ENCODE data around the gene CA6.

CA6 gene

DNA sequence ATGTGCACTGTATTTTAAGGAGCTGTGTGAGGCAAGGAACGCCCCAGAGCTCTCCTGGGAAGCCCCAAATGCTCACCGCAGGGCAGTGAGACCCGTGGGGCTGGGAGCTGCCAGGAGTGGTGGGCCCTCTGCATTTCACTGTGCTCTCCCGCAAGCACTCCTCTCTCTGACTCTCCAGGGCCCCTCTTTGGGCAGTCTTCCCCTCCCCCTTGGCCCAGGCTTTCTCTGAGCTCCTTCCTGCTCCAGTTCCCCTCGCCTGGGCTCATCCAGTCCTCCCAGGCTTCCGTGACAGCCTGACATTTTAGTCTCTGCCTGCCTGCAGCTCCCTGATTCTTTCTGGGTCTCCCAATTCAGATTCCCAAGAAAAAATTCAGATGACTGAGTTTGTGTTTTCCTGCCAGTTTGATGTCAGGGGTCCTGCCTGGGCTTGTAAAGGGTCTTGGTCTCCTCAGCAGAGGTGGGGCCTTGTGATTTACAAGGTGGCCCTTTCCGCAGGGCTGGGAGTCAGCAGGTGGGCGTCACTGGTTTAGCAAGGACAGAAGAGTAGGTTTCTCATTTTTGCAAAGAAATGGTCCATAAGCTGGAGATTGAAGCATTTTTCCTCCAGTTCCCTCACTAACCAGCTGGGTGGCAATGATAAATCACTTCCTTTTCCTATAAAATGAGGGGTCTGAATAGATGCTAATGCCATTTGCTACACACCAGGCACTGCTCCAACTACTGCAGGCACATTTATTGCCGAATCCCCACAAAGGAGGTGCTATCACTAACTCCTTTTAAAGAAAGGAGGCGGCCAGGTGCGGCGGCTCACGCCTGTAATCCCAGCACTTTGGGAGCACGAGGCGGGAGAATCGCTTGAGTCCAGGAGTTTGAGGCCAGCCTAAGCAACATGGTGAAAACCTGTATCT, 1.9 kb upstream of the CA6 start:
- POLR2A ChIA-PET = interaction anchor here (0.6 kb wide), 1 partner anchor 66 kb away, joined by 3 read pairs; no protein-coding TSS in a partner anchor
- CTCF ChIA-PET = interaction anchor here (0.6 to 2.9 kb wide), 4 partner anchors 11 to 61 kb away, joined by 3 to 9 read pairs (median 6); no protein-coding TSS in a partner anchor
- DNase-seq (ENCODE audit: extremely low spot score) = no peak
- TF ChIP-seq FOXM1 (IDR thresholded peaks at IDR 0.05; ENCODE audit: borderline replicate concordance) = no peak
- no peak for TF ChIP-seq ZNF384 (IDR thresholded peaks at IDR 0.05)
- no peak for TF ChIP-seq NFRKB (IDR thresholded peaks at IDR 0.05)
- TF ChIP-seq FOXK2 (IDR thresholded peaks at IDR 0.05) = no peak
- TF ChIP-seq HDGF (IDR thresholded peaks at IDR 0.05; ENCODE audit: borderline replicate concordance) = no peak
- TF ChIP-seq, protein P1, sequence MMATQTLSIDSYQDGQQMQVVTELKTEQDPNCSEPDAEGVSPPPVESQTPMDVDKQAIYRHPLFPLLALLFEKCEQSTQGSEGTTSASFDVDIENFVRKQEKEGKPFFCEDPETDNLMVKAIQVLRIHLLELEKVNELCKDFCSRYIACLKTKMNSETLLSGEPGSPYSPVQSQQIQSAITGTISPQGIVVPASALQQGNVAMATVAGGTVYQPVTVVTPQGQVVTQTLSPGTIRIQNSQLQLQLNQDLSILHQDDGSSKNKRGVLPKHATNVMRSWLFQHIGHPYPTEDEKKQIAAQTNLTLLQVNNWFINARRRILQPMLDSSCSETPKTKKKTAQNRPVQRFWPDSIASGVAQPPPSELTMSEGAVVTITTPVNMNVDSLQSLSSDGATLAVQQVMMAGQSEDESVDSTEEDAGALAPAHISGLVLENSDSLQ (IDR thresholded peaks at IDR 0.05) = no peak
- TF ChIP-seq CTBP1 (IDR thresholded peaks at IDR 0.05; ENCODE audit: borderline replicate concordance) = no peak
- TF ChIP-seq SP1 (IDR thresholded peaks at IDR 0.05) = no peak
- TF ChIP-seq LEF1 (IDR thresholded peaks at IDR 0.05; ENCODE audit: borderline replicate concordance) = no peak
- no peak for TF ChIP-seq BHLHE40 (IDR thresholded peaks at IDR 0.05; ENCODE audit: borderline replicate concordance)
- no peak for TF ChIP-seq L3MBTL2 (conservative IDR thresholded peaks at IDR 0.05)
- TF ChIP-seq SUZ12 (IDR thresholded peaks at IDR 0.05) = no peak
- TF ChIP-seq TARDBP (IDR thresholded peaks at IDR 0.05) = no peak
- TF ChIP-seq ELF4 (IDR thresholded peaks at IDR 0.05) = no peak
- no peak for TF ChIP-seq FOXA1 (IDR thresholded peaks at IDR 0.05)

DNA sequence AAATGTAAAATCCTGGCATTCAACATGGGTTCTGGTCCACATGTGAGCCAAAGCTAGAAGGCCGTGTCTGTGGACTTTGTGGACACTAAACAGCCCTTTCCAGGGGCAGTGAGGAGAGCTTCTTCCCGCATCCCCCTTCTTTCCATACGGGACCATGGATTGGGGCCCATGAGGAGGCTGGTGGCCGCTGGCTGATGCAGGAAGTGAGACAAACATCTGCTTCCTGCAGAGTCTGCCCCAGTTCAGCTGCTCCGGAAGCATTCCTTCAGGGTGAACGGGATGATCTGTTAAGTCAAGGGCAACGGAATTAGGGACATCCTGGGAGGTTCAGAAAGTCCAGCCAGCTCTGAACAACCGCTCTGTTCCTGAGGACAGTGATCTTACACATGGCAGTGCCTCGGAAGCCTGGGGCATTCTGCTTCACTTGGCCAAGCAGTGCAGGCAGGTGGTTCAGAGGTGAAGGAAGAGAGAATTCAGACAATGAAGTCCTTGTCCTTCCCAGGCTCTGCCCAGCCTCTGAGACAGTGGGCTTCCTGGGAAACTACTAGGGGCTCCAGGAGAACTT, 1.5 kb downstream of the CA6 start:
- ChIA-PET POLR2A (no interaction called here), CTCF (interaction anchor here (1.8 kb wide), 1 partner anchor 16 kb away, joined by 10 read pairs; no protein-coding TSS in a partner anchor)
- no peak for DNase-seq (ENCODE audit: extremely low spot score)
- TF ChIP-seq FOXK2 (IDR thresholded peaks at IDR 0.05) (no peak), SP1 (IDR thresholded peaks at IDR 0.05) (no peak), HDGF (IDR thresholded peaks at IDR 0.05; ENCODE audit: borderline replicate concordance) (no peak), ELF4 (IDR thresholded peaks at IDR 0.05) (no peak), TARDBP (IDR thresholded peaks at IDR 0.05) (no peak), ZNF384 (IDR thresholded peaks at IDR 0.05) (no peak), LEF1 (IDR thresholded peaks at IDR 0.05; ENCODE audit: borderline replicate concordance) (no peak), FOXA1 (IDR thresholded peaks at IDR 0.05) (no peak), NFRKB (IDR thresholded peaks at IDR 0.05) (no peak)

GRCh38 chr1:8950309-8950708, 4.6 kb downstream of the CA6 start:
- POLR2A ChIA-PET = no interaction called here
- CTCF ChIA-PET = no interaction called here
- DNase-seq (ENCODE audit: extremely low spot score) = no peak
- TF ChIP-seq, protein P1 (IDR thresholded peaks at IDR 0.05) = no peak

DNA sequence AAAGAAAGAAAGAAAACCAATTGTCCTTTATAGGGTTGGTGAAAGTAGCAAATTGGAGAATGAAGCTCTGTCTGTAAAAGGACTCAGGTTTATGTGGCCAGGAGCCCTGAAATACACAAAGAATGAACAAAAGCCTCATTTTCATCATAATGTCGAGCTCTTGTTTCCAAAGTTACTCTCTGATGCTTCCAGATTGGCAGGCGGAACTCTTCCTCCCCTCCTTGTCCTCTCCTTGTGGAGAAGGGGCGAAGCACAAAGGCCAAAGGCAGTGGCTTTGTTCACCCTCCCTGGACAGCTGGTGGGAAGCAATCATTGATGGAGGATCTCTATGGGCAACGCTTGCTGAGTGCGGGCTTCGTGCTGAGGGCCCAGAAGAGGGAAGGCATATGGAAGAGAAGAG, 5.6 kb downstream of the CA6 start:
- POLR2A ChIA-PET = no interaction called here
- no peak for TF ChIP-seq FOXM1 (IDR thresholded peaks at IDR 0.05; ENCODE audit: borderline replicate concordance)
- no peak for TF ChIP-seq LEF1 (IDR thresholded peaks at IDR 0.05; ENCODE audit: borderline replicate concordance)
- TF ChIP-seq BHLHE40 (IDR thresholded peaks at IDR 0.05; ENCODE audit: borderline replicate concordance) = no peak
- TF ChIP-seq ZNF384 (IDR thresholded peaks at IDR 0.05) = no peak
- no peak for TF ChIP-seq NFRKB (IDR thresholded peaks at IDR 0.05)
- no peak for TF ChIP-seq FOXA1 (IDR thresholded peaks at IDR 0.05)
- TF ChIP-seq SP1 (IDR thresholded peaks at IDR 0.05) = no peak
- no peak for TF ChIP-seq CTBP1 (IDR thresholded peaks at IDR 0.05; ENCODE audit: borderline replicate concordance)
- TF ChIP-seq HDGF (IDR thresholded peaks at IDR 0.05; ENCODE audit: borderline replicate concordance) = no peak
- no peak for TF ChIP-seq FOXK2 (IDR thresholded peaks at IDR 0.05)
- no peak for TF ChIP-seq L3MBTL2 (conservative IDR thresholded peaks at IDR 0.05)
- no peak for TF ChIP-seq ELF4 (IDR thresholded peaks at IDR 0.05)
- TF ChIP-seq ARNT (IDR thresholded peaks at IDR 0.05) = no peak
- TF ChIP-seq SUZ12 (IDR thresholded peaks at IDR 0.05) = no peak
- TF ChIP-seq, protein P1 (IDR thresholded peaks at IDR 0.05) = no peak
- TF ChIP-seq TARDBP (IDR thresholded peaks at IDR 0.05) = no peak
- DNase-seq (ENCODE audit: extremely low spot score) = no peak
- CTCF ChIA-PET = interaction anchor here (0.6 to 1.0 kb wide), 2 partner anchors 13 to 32 kb away, joined by 3 read pairs; no protein-coding TSS in a partner anchor

DNA sequence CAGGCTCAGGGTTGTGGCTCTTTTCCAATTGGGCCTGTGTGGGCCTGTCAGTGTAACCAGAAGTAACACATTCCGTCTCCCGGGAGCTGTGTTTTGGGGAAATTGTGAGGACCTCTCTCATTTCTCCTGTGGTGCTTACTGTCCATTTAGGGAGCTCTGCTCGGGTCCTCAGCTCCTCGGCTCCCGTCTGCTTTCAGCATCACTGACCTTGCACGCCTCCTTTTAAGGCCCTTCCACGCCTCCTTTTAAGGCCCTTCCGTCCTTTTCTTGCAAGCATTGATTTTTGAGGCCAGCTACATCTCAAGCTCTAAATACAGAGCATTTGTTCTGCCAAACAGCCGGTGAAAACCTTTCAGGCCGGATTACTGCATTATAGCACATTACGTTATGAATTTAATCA, 9.7 kb downstream of the CA6 start:
- CTCF ChIA-PET = interaction anchor here (1.7 kb wide), 1 partner anchor 12 kb away, joined by 6 read pairs; no protein-coding TSS in a partner anchor
- no peak for DNase-seq (ENCODE audit: extremely low spot score)
- no peak for TF ChIP-seq FOXA1 (IDR thresholded peaks at IDR 0.05)
- TF ChIP-seq ARNT (IDR thresholded peaks at IDR 0.05) = no peak
- TF ChIP-seq LEF1 (IDR thresholded peaks at IDR 0.05; ENCODE audit: borderline replicate concordance) = no peak
- no peak for TF ChIP-seq FOXM1 (IDR thresholded peaks at IDR 0.05; ENCODE audit: borderline replicate concordance)
- TF ChIP-seq HDGF (IDR thresholded peaks at IDR 0.05; ENCODE audit: borderline replicate concordance) = no peak
- TF ChIP-seq BHLHE40 (IDR thresholded peaks at IDR 0.05; ENCODE audit: borderline replicate concordance) = no peak
- TF ChIP-seq, protein P1 (IDR thresholded peaks at IDR 0.05) = no peak
- no peak for TF ChIP-seq SUZ12 (IDR thresholded peaks at IDR 0.05)
- no peak for TF ChIP-seq ZNF384 (IDR thresholded peaks at IDR 0.05)
- TF ChIP-seq L3MBTL2 (conservative IDR thresholded peaks at IDR 0.05) = no peak
- TF ChIP-seq FOXK2 (IDR thresholded peaks at IDR 0.05) = no peak
- TF ChIP-seq ELF4 (IDR thresholded peaks at IDR 0.05) = no peak
- no peak for TF ChIP-seq CTBP1 (IDR thresholded peaks at IDR 0.05; ENCODE audit: borderline replicate concordance)
- no peak for TF ChIP-seq TARDBP (IDR thresholded peaks at IDR 0.05)
- no peak for TF ChIP-seq NFRKB (IDR thresholded peaks at IDR 0.05)
- TF ChIP-seq SP1 (IDR thresholded peaks at IDR 0.05) = no peak
- POLR2A ChIA-PET = no interaction called here
